Activated naive CD4-positive, alpha-beta T cell treated with anti-CD3 and anti-CD28 coated beads, Interleukin-2, amount 10 ng/mL, durations not matched to agents 5 hours and 36 hours (primary cell): ENCODE measurements around the gene SRSF9. TPM values are rescaled to one million over a fixed set of nuclear protein-coding genes. Genes with fewer than 3 reads are reported as not detected.

Source experiments
- total RNA-seq, 2 experiments: library from RNA; stranded (reverse); gene quantifications; one replicate each; pipeline ENCODE4 v1.2.3, GENCODE V29; 2021

The SRSF9 gene, protein sequence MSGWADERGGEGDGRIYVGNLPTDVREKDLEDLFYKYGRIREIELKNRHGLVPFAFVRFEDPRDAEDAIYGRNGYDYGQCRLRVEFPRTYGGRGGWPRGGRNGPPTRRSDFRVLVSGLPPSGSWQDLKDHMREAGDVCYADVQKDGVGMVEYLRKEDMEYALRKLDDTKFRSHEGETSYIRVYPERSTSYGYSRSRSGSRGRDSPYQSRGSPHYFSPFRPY
- 100 to 1,000 TPM; 152 to 155 TPM for total RNA-seq

DNA sequence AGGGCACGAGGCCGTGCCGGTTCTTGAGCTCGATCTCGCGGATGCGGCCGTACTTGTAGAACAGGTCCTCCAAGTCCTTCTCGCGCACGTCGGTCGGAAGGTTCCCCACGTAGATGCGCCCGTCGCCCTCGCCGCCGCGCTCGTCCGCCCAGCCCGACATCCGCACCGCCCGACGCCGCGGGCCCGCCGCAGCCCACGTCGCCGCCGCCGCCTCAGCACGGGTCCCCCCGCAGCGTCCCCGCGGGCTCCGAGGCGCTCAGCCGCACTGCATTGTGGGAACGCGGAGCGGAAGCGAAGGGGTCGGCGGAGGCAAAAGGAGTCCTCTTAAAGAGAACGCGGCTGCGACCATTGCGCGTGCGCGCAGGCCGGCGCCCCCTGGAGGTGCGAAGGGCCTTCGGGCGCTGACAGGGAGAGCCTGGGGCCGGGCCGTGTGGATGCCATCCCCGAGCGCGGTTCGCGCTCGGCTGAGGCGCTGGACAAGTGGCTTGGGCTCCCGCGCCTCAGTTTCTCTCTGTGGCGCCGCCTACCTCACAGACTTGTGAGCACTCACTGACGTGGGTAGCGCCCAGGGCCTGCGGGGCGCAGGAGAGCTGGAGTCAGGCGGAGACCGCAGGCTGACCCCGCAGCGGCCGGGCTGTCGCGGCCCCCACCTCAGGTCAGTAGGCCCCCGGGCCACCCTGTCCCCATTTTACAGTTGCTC is at the start of gene SRSF9:
SRSF9 (minus strand) TSS at position 299 of the 700 bp plus-strand sequence; CDS start at position 160, 139 bp downstream.

DNA sequence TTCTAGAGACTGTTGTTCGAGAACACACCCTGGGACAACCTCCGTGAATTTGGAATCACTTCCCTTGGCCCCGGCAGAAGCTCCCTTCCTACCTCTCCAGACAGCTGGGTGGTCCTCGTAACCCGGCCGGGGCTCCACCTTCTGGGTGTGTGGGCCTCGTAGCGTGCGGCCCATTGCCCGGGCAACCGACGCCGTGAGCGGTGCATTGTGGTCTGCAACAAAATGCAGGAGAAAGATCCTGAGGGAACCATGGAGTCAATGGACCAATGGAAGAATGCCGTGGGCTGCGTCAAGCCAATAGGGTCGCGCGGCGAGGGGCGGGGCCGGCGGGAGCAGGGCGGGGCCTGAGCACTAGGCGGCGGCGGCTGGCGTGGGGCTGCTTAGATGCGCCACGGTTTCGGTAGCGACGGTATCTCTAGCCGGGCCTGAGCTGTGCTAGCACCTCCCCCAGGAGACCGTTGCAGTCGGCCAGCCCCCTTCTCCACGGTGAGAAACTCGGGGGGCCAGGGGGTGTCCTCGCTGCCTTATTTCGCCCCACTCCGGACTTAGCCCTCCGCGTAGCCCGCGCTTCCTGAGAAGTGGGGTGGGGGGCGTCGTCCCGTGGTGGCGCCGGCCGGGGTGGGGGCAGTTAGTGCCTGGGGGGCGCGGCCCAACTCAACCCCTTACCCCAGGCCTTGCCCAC is 26.3 kb upstream of the SRSF9 start, which contains the start of gene DYNLL1:
DYNLL1 (plus strand) TSS at position 383 of the 682 bp plus-strand sequence. CDS start 309 bp downstream, outside the sequence.

DNA sequence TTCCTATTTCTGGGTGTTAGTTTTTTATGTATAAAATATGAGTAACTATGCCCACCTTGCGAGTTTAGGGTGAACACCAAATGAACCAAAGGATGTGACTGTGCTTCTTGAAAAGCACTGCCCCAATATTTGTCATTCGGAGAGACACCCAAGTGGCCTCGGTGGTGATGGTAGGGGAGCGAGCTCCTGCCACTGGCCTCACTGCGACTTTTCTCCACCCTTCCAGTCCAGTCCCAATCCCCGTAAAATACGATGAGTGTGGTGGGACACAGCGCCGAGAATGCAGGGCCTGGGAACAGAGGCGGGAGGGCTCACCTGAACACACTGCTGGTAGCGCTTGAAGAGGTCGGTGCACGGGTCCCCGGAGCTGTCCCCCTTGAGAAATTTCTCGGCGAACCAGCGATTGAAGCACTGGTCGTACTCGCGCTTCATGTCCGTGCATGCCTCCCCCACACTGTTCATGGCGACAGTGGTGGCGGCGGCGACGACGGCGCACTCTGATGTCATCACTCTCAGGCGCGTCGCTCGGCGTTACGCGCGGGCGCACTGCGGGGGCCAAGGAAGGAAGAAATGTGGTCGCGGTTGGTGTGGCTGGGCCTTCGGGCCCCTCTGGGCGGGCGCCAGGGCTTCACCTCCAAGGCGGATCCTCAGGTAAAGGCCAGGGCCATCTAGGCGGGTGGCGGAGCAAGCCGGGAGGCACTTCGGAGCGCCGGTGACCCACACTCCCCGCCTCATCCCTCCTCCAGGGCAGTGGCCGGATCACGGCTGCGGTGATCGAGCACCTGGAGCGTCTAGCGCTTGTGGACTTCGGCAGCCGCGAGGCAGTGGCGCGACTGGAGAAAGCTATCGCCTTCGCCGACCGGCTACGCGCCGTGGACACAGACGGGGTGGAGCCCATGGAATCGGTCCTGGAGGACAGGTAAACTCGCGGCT is 23.4 kb downstream of the SRSF9 start, which contains the start of the genes GATC and TRIAP1:
GATC (plus strand) TSS at position 534 of the 933 bp plus-strand sequence; CDS start at position 571, 37 bp downstream.
TRIAP1 (minus strand) TSS at position 474 of the 933 bp plus-strand sequence; CDS start at position 462, 12 bp downstream.

DNA sequence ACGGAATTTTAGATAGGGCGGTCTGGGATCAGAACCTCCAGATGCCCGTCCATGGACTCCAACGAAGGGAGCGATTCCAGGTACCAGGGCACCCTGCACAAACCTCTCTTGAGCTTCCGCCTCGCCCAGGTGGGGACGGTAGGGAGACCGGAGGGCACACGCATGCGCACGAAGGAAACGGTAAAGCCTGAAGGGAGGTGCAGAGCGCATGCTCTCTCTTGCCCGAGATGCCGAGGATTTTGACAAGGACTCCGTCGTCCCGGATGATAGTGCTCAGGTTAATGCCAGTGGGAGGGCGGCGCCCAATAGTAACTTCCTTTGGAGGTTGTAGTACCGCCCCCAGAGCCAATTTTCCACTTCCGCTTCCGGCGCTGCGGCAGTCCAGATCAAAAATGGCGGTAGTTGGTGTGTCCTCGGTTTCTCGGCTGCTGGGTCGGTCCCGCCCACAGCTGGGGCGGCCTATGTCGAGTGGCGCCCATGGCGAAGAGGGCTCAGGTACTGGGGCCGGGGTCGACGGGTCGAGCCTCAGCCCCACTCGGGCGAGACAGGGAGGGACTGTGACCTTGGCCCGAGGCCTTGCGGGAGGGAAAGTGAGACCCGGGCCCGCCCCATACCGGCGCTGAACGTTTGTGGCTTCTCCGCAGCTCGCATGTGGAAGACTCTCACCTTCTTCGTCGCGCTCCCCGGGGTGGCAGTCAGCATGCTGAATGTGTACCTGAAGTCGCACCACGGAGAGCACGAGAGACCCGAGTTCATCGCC is 31.6 kb downstream of the SRSF9 start, which contains the start of gene COX6A1:
COX6A1 (plus strand) TSS at position 379 of the 760 bp plus-strand sequence; CDS start at position 393, 14 bp downstream.

Other genes starting within 250 kb of the SRSF9 start
- gene PXN, start 204.0 kb downstream of the SRSF9 start, total RNA-seq: 100 to 1,000 TPM; 213 to 220 TPM
- 1,000 to 10,000 TPM; 4,740 to 5,284 TPM for gene RNU4-2, start 177.8 kb downstream of the SRSF9 start, total RNA-seq
- 1,000 to 10,000 TPM; 1,844 to 2,200 TPM for gene RNU4-1, start 176.5 kb downstream of the SRSF9 start, total RNA-seq
- 1 to 10 TPM; 1.5 to 1.6 TPM for gene SIRT4, start 167.4 kb downstream of the SRSF9 start, total RNA-seq
- not detected for gene PLA2G1B, start 142.0 kb downstream of the SRSF9 start, total RNA-seq
- not detected for gene MSI1, start 100.6 kb downstream of the SRSF9 start, total RNA-seq
- gene COX6A1, start 31.6 kb downstream of the SRSF9 start, total RNA-seq: 100 to 1,000 TPM; 251 to 266 TPM
- 10 to 100 TPM; 24.4 to 27.2 TPM for gene TRIAP1, start 23.4 kb downstream of the SRSF9 start, total RNA-seq
- 10 to 100 TPM; 27.0 to 31.4 TPM for gene GATC, start 23.3 kb downstream of the SRSF9 start, total RNA-seq
- gene DYNLL1, start 26.4 kb upstream of the SRSF9 start, total RNA-seq: 100 to 1,000 TPM; 230 to 234 TPM
- 10 to 100 TPM; 27.6 to 27.8 TPM for gene COQ5, start 59.4 kb upstream of the SRSF9 start, total RNA-seq
- 100 to 1,000 TPM; 189 to 193 TPM for gene RNF10, start 64.6 kb upstream of the SRSF9 start, total RNA-seq
- gene POP5, start 111.7 kb upstream of the SRSF9 start, total RNA-seq: 10 to 100 TPM; 53.5 to 55.4 TPM
- under 1 TPM; 0.68 to 0.79 TPM for gene CABP1, start 170.9 kb upstream of the SRSF9 start, total RNA-seq
- gene MLEC, start 217.4 kb upstream of the SRSF9 start, total RNA-seq: 10 to 100 TPM; 70.2 to 70.6 TPM
- 10 to 100 TPM; 21.1 to 22.0 TPM for gene UNC119B, start 240.7 kb upstream of the SRSF9 start, total RNA-seq